ENCODE data around the gene TNFRSF21.
"Not testable (repeated sequence)": the region's sequence is repeated elsewhere in the genome, so short reads cannot be mapped to it uniquely, and the experiment has no call there.

The TNFRSF21 gene

DNA sequence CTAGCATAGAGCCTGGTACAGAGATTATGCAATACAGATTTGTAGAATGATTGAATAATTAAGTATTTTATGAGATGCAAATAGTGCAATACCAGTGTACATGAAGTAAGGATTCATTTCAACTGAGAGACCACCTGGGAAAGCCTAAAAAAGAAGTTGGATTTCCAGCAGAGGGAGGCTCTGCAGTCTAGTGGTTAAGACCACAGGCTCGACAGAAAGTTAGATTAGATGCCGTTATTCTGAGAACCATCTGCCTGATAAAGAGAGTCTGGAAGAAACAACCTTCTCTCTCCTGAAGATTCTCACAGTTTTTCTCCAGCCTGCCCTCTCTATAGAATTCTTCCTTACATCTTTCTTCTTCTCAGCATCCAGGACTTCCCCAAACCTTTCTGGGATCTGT is 13.6 kb upstream of the TNFRSF21 start:
- ATAC-seq, result no peak

DNA sequence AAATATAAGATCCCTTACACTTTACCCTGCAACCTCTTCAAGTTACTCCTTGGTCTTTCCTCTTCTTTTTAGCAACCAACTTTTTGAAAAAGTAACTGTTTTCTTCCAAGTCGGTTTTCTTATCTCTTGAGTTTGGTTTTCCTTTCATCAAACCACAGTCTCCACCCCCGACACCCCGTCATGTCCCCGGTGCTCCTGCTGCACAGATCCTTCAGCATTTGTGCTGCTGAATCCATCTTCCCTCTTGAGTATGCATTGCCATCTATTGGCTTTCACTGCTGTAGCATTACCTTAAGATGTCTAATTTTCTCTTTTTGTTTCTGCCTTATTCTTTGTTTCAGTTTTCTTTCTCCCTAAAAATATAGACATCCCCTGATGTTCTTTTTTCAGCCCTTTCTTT is 11.9 kb upstream of the TNFRSF21 start:
- DNase-seq (no peak), ATAC-seq (no peak)

More for the DNA sequence above, 13.6 kb upstream of the TNFRSF21 start:
- no peak for DNase-seq

DNA sequence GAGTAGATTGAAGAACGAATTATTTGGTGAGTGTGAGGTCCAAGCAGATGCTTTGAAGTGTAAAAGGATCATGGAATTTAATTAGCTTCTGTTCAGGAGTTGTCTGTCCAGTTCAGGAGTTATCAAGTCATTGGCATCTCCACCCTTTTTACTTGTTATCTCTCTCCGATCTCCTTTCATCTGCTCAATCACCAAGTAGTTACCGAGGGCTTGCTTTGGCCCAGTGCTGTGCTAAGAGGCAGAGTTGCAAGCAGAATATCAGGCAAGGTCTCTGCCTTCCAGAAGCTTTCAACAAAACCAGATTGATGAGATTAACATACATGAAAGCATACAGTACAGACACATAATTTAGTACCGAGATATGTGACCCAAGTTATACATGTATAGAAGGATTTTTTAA is 10.2 kb upstream of the TNFRSF21 start:
- ATAC-seq, result no peak
- DNase-seq, result no peak

DNA sequence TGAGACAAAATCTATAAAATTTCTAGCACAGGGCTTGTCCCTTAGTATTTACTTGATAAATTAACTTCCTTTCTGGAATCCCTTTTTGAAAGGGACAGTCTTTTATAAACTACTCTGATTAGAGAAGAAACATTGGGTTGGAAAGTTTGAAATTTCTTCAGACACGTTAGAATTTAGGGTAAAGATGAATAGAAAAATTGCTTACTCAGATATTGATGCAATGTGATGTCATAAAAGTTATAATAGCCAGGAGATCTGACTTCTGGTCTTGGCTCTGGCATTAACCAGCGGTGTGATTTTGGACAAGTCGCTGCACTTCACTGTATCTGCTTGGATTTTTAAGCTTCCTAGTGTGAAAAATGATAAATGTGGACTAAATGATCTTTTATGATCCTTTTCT is 9.7 kb upstream of the TNFRSF21 start:
- DNase-seq (no peak), ATAC-seq (no peak)

DNA sequence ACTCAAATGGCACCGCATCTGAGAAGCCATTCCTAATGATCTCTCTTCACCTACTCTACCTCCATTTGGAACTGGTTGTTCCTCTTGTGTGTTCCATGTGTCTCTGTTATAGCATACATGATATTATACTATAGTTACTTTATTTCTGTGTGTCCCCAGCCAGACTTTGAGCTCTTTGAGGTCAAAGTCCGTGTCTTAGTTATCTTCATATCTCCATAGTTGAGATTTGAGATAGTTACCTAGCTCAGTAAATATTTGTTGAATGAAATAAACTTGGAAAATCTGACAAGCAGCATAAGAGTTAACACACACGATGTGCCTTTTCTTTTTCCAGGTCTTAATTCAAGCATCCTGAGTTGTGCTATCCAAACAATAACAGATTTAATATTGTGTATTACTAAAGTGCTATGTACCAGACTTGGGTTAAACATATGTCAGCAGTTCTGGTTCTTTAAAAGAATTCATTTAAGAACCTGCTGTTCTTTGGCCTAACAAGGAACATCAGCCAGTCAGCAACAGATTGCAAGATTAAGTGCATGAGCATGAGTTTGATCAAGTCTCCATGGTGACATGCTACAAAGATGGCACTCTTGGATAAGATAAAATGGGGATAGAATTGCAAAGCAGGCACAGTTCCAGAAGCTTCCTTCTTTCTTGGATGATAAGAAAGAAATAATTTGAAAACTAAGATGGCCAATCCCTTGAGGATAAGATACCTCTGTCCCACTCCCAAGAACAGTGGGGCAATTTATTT is 8.7 kb upstream of the TNFRSF21 start:
- ATAC-seq (no peak), DNase-seq (no peak)

DNA sequence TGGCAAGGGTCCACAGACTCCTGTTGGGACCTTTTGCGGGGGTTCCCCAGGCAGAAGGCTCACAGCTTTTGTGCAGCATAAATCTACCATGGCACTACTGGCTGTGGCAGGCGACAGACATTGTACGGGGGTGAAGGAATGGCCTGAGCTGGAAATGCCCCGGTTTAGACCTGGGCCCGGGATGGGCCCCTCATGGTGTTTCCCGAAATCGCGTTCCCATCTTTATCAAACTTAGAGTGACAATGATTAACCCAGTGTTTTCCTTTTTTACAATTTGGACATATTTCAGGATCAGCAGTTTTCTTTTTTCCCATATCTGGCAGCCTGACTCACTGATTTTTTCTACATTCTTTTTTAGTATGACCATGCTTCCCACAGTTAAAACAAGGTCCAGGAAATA is 5.5 kb upstream of the TNFRSF21 start:
- not testable (repeated sequence) for ATAC-seq, DNase-seq

DNA sequence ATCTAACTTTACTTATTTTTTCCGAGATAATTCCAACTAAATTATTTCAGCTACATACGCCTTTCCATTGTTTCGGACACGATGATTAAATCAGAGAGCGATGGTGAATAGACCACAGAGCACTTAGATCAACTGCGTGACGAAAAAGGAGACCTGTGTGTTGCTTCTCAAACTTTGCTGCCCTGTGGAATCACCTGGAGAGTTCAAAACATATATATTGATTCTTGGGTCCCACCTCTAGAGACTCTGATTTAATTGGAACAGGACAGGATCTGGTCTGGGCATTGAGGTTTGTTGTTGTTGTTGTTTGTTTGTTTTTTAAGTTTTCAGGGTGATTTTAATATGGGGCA is 401 bp upstream of the TNFRSF21 start:
- no peak for DNase-seq
- ATAC-seq, result no peak

DNA sequence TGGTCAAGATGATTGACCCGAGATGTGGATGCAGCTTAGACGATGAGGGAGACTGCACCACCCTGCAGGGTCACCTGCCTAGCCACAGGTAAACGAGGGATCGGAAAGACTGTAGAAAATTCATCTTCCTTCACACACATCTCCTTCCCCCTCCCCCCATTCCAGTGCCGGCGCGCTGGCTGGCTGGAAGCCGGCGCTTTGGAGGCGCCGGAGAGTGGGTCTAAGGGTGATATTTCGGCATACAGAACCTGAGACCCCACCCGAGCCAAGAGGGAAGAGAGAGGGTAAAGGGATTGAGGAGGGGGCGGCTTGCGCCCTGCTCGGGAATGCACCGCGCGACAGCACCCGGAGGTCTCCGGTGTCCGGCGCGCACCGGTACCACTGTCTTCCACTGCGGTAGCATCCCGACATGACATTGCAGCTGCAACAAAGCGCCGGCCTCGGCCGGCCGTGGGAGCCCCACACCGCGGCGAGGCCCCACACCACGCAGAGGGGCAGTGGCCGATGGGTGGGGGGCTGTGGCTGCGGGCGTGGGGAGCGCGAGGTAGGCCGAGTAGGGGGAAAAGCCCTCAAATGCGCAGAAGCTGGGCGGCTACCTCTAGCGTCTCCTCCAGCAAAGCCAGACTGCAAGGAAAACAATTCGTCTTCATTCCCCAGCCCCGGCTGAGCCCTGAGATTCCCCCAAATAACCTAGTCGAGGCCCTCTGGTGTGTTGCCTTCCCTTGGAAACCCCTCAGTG is 984 bp downstream of the TNFRSF21 start:
- DNase-seq (no peak), ATAC-seq (no peak)

DNA sequence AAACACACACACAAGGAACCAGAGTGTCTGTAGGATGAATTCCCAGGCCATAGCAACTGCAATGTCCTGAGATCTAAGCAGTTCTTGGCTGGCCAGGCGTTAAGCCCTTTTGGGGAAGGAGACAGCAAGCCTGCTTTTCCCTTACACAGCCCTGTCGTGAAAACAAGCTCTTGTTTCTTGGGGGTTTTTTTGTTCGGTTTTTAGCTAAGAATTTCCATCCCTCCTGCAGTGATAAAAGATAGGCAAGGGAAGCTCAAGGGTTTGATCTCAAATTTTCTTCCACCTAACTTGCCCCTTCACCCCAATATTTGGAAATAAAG is 1.5 kb downstream of the TNFRSF21 start:
- DNase-seq, result no peak
- no peak for ATAC-seq

DNA sequence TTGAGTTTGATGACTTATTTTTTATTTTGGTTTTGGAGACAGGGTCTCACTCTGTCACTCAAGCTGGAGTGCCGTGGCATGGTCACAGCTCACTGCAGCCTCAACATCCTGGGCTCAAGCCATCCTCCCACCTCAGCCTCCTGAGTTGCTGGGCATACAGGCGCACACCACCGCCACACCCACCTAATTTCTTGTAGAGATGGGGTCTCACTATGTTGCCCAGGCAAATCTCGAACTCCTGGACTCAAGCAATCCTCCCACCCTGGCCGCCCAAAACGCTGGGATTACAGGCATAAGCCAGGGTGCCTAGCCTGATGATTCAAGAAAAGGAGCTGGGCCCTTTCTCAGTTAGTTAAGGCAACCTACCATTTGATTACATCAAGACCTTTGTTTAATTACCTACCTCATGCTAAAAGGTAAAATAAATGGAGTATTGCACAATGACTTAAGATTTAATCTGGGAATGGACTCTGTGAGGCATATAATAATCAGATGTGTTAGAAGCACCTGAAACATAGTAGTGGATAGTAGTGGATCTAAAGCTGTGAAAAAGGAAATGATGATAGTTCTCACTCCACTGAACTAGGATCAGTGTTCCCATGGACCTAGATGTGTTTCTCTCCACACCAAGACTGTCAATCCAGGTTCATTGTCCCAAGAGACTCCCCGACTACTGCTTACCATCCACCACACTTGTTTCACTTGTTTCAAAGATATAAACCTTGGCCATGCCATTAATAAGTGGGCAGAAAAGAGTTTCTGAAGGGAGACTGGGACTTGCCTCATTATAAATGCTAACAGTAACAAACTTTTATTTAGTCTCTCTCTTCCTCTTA is 2.1 kb downstream of the TNFRSF21 start:
- ATAC-seq (no peak), DNase-seq (no peak)

DNA sequence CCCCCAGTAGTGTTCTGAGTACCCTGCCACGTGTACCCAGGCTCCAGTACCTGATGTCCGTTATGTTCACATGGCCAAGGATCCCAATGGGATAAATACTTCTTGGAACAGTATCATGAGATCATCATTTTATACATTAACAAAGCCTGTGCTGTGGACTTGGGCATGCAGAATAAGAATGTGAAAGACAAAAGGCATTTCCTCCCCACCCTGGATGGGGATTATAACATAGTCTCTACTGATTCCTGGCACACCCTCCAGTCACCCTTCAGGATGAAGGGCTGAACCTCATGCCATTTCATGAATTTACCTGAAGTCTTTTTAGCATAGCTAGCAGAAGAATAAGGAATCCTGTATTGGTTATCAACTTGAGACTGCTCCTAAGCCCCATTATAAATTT is 2.8 kb downstream of the TNFRSF21 start:
- DNase-seq (no peak), ATAC-seq (no peak)

DNA sequence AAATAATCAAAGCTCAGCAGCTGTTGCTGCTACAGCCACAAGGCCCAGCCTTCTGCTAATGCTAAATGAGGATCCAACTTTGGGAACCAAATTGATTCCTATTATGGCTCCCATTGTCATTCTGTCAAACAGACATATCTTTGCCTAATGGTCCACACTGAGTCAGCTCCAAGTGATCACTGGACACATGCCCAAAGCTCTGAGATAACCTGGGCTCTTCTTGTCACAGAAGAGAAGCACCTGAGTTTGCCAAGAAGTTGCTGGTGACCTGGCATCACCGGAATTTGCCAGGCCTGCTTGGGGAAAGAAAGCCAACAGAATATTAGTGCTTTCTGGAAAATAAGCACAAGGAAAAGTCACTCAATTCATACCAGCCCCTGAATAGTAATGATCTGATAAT is 5.8 kb downstream of the TNFRSF21 start:
- DNase-seq (no peak), ATAC-seq (no peak)

DNA sequence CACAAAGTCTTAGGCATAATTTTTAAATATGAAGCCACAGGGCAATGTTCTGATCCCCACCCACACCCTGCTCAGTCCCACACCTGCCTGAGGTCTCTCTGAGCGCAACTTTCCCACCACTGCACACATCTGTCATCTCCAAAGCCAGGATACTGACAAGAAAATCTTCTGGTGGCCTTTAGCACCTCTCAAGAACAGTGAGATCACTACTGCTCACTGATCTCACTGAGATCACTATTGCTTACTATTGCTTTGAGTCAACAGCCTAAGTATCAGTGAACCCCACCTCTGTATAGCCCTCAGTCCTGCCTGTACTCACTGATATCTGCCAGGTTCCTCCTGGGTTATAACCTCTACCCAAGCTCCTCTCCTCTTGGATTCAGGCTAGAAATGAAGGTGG is 6.4 kb downstream of the TNFRSF21 start:
- ATAC-seq (peak; percentile 60), DNase-seq (no peak)

DNA sequence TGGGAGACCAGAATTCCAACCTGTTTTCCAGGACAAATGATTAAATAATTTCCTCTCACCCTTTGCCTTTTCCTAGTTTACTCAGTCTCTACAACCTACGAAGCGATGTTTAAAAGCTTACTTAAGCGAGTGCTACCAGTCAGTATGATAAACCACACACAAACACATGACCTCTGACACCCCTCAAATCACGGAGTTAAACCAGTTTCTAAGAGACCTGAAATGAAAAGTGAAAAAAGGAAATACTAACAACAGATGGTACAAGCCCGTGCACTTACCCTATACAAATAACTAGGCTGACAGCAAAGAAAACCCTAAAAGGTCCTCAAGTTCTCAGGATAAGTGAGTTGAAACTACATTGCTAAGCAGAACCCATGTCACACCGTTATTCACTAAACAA is 7.7 kb downstream of the TNFRSF21 start:
- DNase-seq, result no peak
- ATAC-seq, result no peak

DNA sequence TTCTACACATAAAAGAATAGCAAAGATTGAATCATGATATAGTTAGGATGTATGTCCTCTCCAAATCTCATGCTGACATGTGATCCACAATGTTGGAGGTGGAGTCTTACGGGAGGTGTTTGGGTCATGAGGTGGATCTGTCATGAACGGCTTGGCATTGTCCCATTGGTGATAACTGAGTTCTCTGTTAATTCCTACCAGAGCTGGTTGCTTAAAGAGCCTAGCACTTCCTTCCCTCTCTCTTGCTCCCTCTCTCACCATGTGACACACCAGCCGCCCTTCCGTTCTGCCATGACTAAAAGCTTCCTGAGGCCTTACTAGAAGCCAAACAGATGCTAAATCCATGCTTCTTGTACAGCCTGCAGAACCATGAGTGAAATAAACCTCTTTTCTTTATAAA is 8.3 kb downstream of the TNFRSF21 start:
- ATAC-seq, result no peak
- DNase-seq, result no peak

DNA sequence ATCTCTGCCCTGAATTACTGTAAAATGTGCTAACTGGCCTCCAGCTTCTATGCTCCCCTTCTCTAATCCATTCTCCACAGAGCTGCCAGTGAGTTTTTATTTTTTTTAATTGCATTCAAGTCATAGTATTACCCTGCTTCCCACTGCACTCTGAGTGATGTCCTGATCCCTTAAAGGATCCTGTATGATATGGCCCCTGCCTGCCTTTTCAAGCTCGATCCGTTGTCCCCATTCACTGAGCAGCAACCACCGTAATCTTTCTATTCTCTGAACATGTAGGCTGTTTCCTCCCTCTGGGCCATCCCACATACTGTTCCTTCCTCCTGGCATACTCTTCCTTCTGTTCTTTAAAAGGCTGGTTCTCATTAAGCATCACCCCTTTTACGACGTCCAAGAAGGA is 9.3 kb downstream of the TNFRSF21 start:
- DNase-seq (no peak), ATAC-seq (no peak)

DNA sequence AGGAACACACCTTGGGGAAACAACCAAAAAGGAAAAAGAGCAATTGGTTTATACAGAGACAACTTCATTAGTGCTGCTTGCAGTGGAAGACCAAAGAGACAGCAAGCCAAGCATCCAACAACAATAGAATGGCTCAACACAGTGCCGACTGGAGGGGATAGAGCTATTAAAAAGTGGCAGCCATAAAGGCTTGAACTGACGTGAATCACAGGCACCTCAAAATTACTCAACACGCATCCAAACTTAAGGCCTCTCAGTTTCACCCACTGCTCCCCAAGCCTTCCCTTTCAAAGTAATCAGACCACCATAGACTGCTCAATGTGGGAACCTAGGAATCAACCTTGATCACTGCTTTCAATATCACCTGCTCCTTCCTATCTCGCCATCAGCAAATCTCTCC is 9.7 kb downstream of the TNFRSF21 start:
- ATAC-seq, result no peak

DNA sequence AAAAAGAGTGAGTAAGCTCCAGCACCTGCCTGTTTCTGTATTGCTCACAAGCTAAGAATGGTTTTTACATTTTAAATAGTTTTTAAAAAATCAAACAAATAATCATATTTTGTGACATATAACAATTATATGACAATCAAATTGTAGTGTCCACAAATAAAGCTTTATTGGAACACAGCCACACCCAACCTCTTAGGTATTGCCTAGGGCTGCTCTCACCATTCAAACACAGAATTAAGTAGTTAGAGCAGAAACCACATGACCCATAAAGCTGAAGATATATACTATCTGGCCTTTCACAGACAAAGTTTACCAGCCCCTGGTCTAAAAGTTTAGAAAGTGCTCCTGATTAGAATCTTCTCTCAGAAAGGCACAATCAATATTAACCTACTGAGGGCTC is 11.2 kb downstream of the TNFRSF21 start:
- no peak for ATAC-seq
- DNase-seq, result no peak

More for the DNA sequence above, 9.7 kb downstream of the TNFRSF21 start:
- no peak for DNase-seq

DNA sequence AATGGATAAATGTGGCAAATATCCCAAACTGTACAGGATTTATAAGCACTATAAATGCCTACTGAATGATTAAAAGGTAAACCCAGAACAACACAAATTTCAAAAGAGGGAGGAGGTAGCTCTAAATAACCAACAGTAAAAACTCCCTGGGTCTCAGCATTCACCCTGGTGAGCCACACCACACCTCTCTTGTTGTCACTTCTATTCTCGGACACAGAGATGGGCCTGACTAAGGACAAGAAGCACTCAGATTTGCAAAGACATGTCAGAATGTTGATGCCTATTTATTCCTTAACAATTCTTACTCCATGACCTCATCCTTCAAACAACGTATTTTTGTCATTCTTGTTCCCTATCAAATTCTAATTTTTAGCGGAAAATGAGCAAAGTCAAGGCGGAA is 14.7 kb downstream of the TNFRSF21 start:
- DNase-seq (no peak), ATAC-seq (no peak)

DNA sequence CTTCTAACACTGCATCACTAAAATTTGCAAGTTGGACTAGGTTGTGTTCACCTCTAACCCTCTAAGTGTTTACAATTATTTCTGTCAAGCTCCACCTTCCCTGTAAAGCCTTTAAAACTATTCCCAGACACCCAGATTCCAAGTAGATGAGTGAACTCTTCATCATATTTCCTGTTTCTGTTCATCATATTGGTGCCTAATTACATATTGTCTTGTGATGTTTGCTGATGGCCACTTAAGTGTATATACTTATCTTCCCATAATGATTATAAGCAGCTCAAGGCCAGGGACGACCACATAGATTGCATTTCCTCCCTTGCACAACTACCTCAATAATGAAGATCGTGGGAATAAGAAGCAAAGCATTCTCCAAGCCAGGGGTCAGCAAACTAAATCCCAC is 16.8 kb downstream of the TNFRSF21 start:
- ATAC-seq, result no peak
- DNase-seq, result no peak

DNA sequence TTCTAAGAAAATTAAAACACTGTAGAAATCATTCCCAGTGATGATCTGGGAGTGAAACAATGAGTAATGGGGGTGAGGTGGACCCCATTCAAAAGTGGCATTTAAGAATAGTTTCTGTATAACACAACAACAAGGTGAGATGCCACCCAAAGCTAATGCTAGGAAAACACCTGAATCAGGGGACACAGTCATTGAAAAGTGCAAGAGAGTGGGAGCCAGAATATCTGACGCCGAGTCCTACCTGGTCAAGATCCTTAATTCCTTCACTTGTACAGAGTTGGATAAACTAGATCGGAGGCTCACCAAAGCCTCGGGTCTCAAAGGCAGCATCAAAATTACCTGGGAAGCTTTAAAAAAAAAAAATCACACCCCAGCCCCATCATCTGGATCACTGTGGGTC is 17.7 kb downstream of the TNFRSF21 start:
- DNase-seq (no peak), ATAC-seq (no peak)

DNA sequence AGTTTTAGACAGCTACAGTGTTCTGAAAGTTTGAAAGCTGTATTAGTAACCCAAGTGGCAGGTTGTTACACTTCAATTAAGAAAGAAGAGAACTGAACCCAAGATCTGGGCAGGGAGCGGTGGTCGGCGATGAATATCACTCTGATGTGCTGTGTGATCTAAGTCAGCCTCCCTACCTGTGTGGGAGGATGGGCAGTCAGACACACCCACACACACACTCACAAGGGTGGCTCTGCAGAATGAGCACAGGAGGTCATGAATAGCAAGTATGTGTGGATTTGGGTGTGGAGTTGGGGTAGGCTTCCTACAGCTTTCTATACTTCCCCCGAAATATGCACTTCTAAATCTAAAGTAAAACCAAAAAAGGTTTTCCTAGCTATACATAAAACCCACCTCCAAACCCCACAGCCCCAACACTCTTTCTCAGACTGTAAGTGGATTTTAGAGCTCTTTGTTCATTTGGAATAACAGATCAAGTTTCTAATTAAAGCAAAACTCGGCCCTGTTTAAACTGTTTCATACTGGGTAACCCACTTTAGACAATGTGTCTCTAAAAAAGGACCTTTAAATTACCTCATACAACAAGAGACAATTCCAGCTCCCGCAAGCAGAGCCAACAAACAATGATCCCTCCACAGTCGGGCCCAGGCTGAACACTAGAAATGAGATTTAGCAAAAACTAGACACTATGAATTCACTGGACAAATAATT is 19.4 kb downstream of the TNFRSF21 start:
- ATAC-seq, result no peak
- no peak for DNase-seq
